ENCODE measurements around the gene UGT1A9.

Gene UGT1A9

GRCh38 chr2:233775414-233775813, 103.7 kb downstream of the UGT1A9 start:
- no peak overlapping the region for H3K4me3 ChIP-seq (replicated peaks; ENCODE audit: insufficient read depth, low read length)
- TF ChIP-seq GABPA (IDR thresholded peaks at IDR 0.05; ENCODE audit: low read depth) (no peak), CTCF (IDR thresholded peaks at IDR 0.05; ENCODE audit: insufficient read depth, low read length) (no peak), POLR2AphosphoS5 (IDR thresholded peaks at IDR 0.05; ENCODE audit: low read depth) (no peak), REST (IDR thresholded peaks at IDR 0.05; ENCODE audit: insufficient replicate concordance, low read depth) (no peak), SPI1 (IDR thresholded peaks at IDR 0.05; ENCODE audit: borderline replicate concordance, low read depth) (no peak)

GRCh38 chr2:233778030-233778429, 106.3 kb downstream of the UGT1A9 start, which contains the start of gene MROH2A:
Gene MROH2A, plus strand, starts transcription at chr2:233778330. Its CDS starts 1,029 bp downstream, at chr2:233779359.
- Histone ChIP-seq H3K27ac (replicated peaks) (no peak within 1 kb of the TSS), H3K27me3 (ENCODE audit: insufficient read depth, poor library complexity, severe bottlenecking) (no peaks in the 10 kb centered on the region), H3K4me3 (replicated peaks; ENCODE audit: insufficient read depth, low read length) (no peak within 1 kb of the TSS)
- no peak for TF ChIP-seq POLR2AphosphoS5 (IDR thresholded peaks at IDR 0.05; ENCODE audit: low read depth)
- no peak for DNase-seq (ENCODE audit: low read depth in 1 of 2, low spot score in 1 of 2)

More at GRCh38 chr2:233775414-233775813, 103.7 kb downstream of the UGT1A9 start:
- DNase-seq (ENCODE audit: low read depth in 1 of 2, low spot score in 1 of 2) = no peak
- H3K27me3 ChIP-seq (ENCODE audit: insufficient read depth, poor library complexity, severe bottlenecking) = no peaks in the 10 kb centered on the region
- no peak overlapping the region for H3K27ac ChIP-seq (replicated peaks)

GRCh38 chr2:233779722-233780121, 108.0 kb downstream of the UGT1A9 start:
- Histone ChIP-seq H3K27me3 (ENCODE audit: insufficient read depth, poor library complexity, severe bottlenecking) (no peaks in the 10 kb centered on the region), H3K4me3 (replicated peaks; ENCODE audit: insufficient read depth, low read length) (no peak overlapping the region), H3K27ac (replicated peaks) (no peak overlapping the region)
- TF ChIP-seq POLR2AphosphoS5 (IDR thresholded peaks at IDR 0.05; ENCODE audit: low read depth) = no peak
- no peak for TF ChIP-seq CTCF (IDR thresholded peaks at IDR 0.05; ENCODE audit: insufficient read depth, low read length)
- no peak for TF ChIP-seq GABPA (IDR thresholded peaks at IDR 0.05; ENCODE audit: low read depth)
- no peak for TF ChIP-seq REST (IDR thresholded peaks at IDR 0.05; ENCODE audit: insufficient replicate concordance, low read depth)
- TF ChIP-seq SPI1 (IDR thresholded peaks at IDR 0.05; ENCODE audit: borderline replicate concordance, low read depth) = no peak
- DNase-seq (ENCODE audit: low read depth in 1 of 2, low spot score in 1 of 2) = no peak

- TF ChIP-seq POLR2AphosphoS5 (IDR thresholded peaks at IDR 0.05; ENCODE audit: low read depth) (no peak), REST (IDR thresholded peaks at IDR 0.05; ENCODE audit: insufficient replicate concordance, low read depth) (no peak), SPI1 (IDR thresholded peaks at IDR 0.05; ENCODE audit: borderline replicate concordance, low read depth) (no peak), CTCF (IDR thresholded peaks at IDR 0.05; ENCODE audit: insufficient read depth, low read length) (no peak), GABPA (IDR thresholded peaks at IDR 0.05; ENCODE audit: low read depth) (no peak)
- Histone ChIP-seq H3K27ac (replicated peaks) (no peak overlapping the region), H3K27me3 (ENCODE audit: insufficient read depth, poor library complexity, severe bottlenecking) (no peaks in the 10 kb centered on the region), H3K4me3 (replicated peaks; ENCODE audit: insufficient read depth, low read length) (no peak overlapping the region)
- no peak for DNase-seq (ENCODE audit: low read depth in 1 of 2, low spot score in 1 of 2)
Measured at GRCh38 chr2:233780771-233781170, 109.1 kb downstream of the UGT1A9 start.
